HepG2 (cell line): ENCODE results near the gene ACTR3. TPM values are rescaled to one million over a fixed set of nuclear protein-coding genes. Genes with fewer than 3 reads are reported as not detected.

ENCODE experiments used
- ATAC-seq: fragments of 200-7000 bp; cut with Tn5 transposase; 3 replicates; pipeline ENCODE4 v1.9.1; 2020; ENCODE audit warnings: mild to moderate bottlenecking, moderate library complexity
- BruUV-seq: library from RNA; stranded (reverse); fragments of 400-500 nt; replicated peaks from 2 replicates; lab custom pipeline; 2021; lab: Mats Ljungman, UMichigan
- CTCF ChIA-PET: fragments of 300-600 bp; formaldehyde crosslinking; extraction: SDS; loops from one replicate; lab custom pipeline; 2021; ENCODE audit warnings: low total read pairs, inconsistent platforms, low intra/inter-chr PET ratio; lab: Yijun Ruan, JAX
- POLR2A ChIA-PET: fragments of 350-600 bp; sonication (Branson Sonifier 250); formaldehyde crosslinking; loops from one replicate; lab custom pipeline; 2020; ENCODE audit warnings: antibody characterized with exemption, inconsistent platforms; lab: Yijun Ruan, JAX
- DNase-seq: peaks from one replicate; pipeline ENCODE4 v3.0.0-alpha.2; 2015; ENCODE audit warnings: low spot score
- FAIRE-seq: peaks from 3 replicates; lab custom pipeline; 2011; peaks lifted over from hg19 to GRCh38; lab: Jason Lieb, UNC
- H2AFZ ChIP-seq: one replicate; pipeline ENCODE4 v1.6.1; 2011; ENCODE audit warnings: low read length, inconsistent platforms
- H3K27ac ChIP-seq: fragments of 300-600 bp; 3 replicates; pipeline ENCODE4 v1.8.0; 2011; ENCODE audit warnings: mixed run types, mild to moderate bottlenecking, mixed read lengths, low read length, inconsistent platforms; ENCODE audit not compliant: insufficient read depth; ENCODE audit errors: extremely low read length
- H3K27me3 ChIP-seq, 2 experiments: fragments of 200-600 bp in 1 of 2; 2 replicates in 1 of 2; 3 replicates in 1 of 2; pipeline versions ENCODE4 v1.6.0 to v1.8.0; 2011; ENCODE audit warnings: low read length in 2 of 2, mild to moderate bottlenecking in 2 of 2, moderate library complexity in 2 of 2, inconsistent platforms in 1 of 2; ENCODE audit not compliant: insufficient read depth in 2 of 2, control insufficient read depth in 1 of 2
- H3K36me3 ChIP-seq, 2 experiments: fragments of 200-600 bp in 1 of 2; replicated peaks in 1 of 2; 2 replicates in 1 of 2; 3 replicates in 1 of 2; pipeline versions ENCODE4 v1.5.1 to v1.8.0; 2011; ENCODE audit warnings: low read length in 2 of 2, inconsistent platforms in 1 of 2; ENCODE audit not compliant: insufficient read depth in 2 of 2, control insufficient read depth in 1 of 2
- H3K4me1 ChIP-seq: 2 replicates; pipeline ENCODE4 v1.5.1; 2012; ENCODE audit warnings: low read length, inconsistent platforms; ENCODE audit not compliant: insufficient read depth
- H3K4me2 ChIP-seq: 2 replicates; pipeline ENCODE4 v1.6.0; 2011; ENCODE audit warnings: low read depth, low read length, inconsistent platforms
- H3K4me3 ChIP-seq, 3 experiments: fragments of 200-600 bp in 1 of 3; sonication (generic), shearing (Covaris generic) in 1 of 3; replicated peaks in 1 of 3; 2 replicates each; pipeline ENCODE4 v1.5.1; 2011 to 2016; ENCODE audit warnings: low read length in 3 of 3, inconsistent platforms in 2 of 3, low read depth in 2 of 3, mild to moderate bottlenecking in 2 of 3, control low read depth in 1 of 3, mixed read lengths in 1 of 3; ENCODE audit not compliant: insufficient read depth in 1 of 3
- H3K79me2 ChIP-seq: one replicate; pipeline ENCODE4 v1.6.1; 2011; ENCODE audit warnings: low read length, inconsistent platforms; ENCODE audit not compliant: insufficient read depth
- H3K9ac ChIP-seq: 2 replicates; pipeline ENCODE4 v1.6.0; 2011; ENCODE audit warnings: mild to moderate bottlenecking, low read depth, low read length, inconsistent platforms; ENCODE audit not compliant: insufficient read depth
- H3K9me3 ChIP-seq: 2 replicates; pipeline ENCODE4 v1.5.1; 2012; ENCODE audit warnings: mild to moderate bottlenecking, low read length
- H4K20me1 ChIP-seq: 2 replicates; pipeline ENCODE4 v1.6.0; 2011; ENCODE audit warnings: inconsistent platforms, mild to moderate bottlenecking, low read length, moderate library complexity; ENCODE audit not compliant: insufficient read depth
- CREB1 ChIP-seq, 2 experiments: fragments of 450-650 bp in 1 of 2; IDR thresholded peaks; 2 replicates each; pipeline ENCODE4 v1.6.1; 2016 to 2017; ENCODE audit warnings: control low read depth in 1 of 2, mild to moderate bottlenecking in 1 of 2, missing compliant biosample characterization in 1 of 2, missing genetic modification characterization in 1 of 2
- GATAD2A ChIP-seq: IDR thresholded peaks from 2 replicates; pipeline ENCODE4 v1.6.1; 2016
- HNRNPH1 ChIP-seq: fragments of 200-400 bp; formaldehyde crosslinking; optimal IDR thresholded peaks from 2 replicates; pipeline ENCODE3; 2017; ENCODE audit warnings: mild to moderate bottlenecking, low read depth, low read length
- RXRB ChIP-seq: IDR thresholded peaks from 2 replicates; pipeline ENCODE4 v1.6.1; 2016; ENCODE audit warnings: borderline replicate concordance, missing genetic modification reagents, missing compliant biosample characterization
- STAT5B ChIP-seq: sonication (generic); formaldehyde crosslinking; IDR thresholded peaks from 2 replicates; pipeline ENCODE4 v1.4.0; 2020; ENCODE audit warnings: missing genetic modification reagents
- WGBS: methylation state at CpG from one replicate; pipeline ENCODE4 v1.1.6; 2017; ENCODE audit warnings: low lambda C conversion rate; 5-methylcytosine and 5-hydroxymethylcytosine counted together
- in situ Hi-C: cut with HindIII; loops from 2 replicates; pipeline ENCODE4 v1.10.0; 2017; ENCODE audit warnings: low pct_unique_long_range_greater_than_20kb; ENCODE audit not compliant: extremely low pct_ligation_motif_present
- intact Hi-C: fragments of 100-400 bp; cut with micrococcal nuclease; formaldehyde crosslinking; loops from one replicate; pipeline ENCODE4 v1.10.0; 2022; ENCODE audit not compliant: unreplicated experiment
- polyA plus RNA-seq, 8 experiments: library from polyadenylated mRNA; depleted of rRNA in 3 of 8; stranded (reverse) in 7 of 8; unstranded in 1 of 8; fragments of >200 nt; fragmentation: Illumina TruSeq in 4 of 8; extraction: Trizol in 4 of 8; gene quantifications; 2 replicates each; pipeline versions ENCODE4 v1.2.1 to v1.2.3, GENCODE V29; 2011 to 2016; ENCODE audit warnings: low read depth in 4 of 8, missing spikeins in 1 of 8, mixed read lengths in 1 of 8; ENCODE audit not compliant: insufficient read depth in 1 of 8
- total RNA-seq, 5 experiments: library from RNA; depleted of rRNA; stranded (reverse); fragments of >200 nt; fragmentation: Illumina TruSeq; extraction: Trizol; gene quantifications; 2 replicates each; pipeline ENCODE4 v1.2.3, GENCODE V29; 2016; ENCODE audit warnings: low read depth in 1 of 5
- TF ChIP-seq, protein P1 (sequence below): sonication (generic); formaldehyde crosslinking; IDR thresholded peaks from 2 replicates; pipeline ENCODE4 v1.4.0; 2020; ENCODE audit warnings: missing genetic modification reagents; ENCODE audit errors: not compliant biosample characterization
- TF ChIP-seq, protein P2 (sequence below): sonication (generic); formaldehyde crosslinking; IDR thresholded peaks from 2 replicates; pipeline ENCODE4 v1.4.0; 2020; ENCODE audit warnings: mild to moderate bottlenecking, missing genetic modification reagents
- TF ChIP-seq, protein P3 (sequence below): IDR thresholded peaks from 2 replicates; pipeline ENCODE4 v1.6.1; 2016; ENCODE audit warnings: missing genetic modification reagents, missing compliant biosample characterization
- TF ChIP-seq, protein P4 (sequence below): IDR thresholded peaks from 2 replicates; pipeline ENCODE4 v1.4.0; 2020; ENCODE audit warnings: mild to moderate bottlenecking, missing genetic modification reagents
- TF ChIP-seq, protein P5 (sequence below): sonication (generic); formaldehyde crosslinking; IDR thresholded peaks from 2 replicates; pipeline ENCODE4 v1.4.0; 2020; ENCODE audit warnings: missing genetic modification reagents, borderline replicate concordance

ACTR3 gene
- total and polyA plus RNA-seq, 2 of the 13 experiments (the other 11 are each of a cell fraction or from before 2014, with no cell fraction given) = 123 to 225 TPM

DNA sequence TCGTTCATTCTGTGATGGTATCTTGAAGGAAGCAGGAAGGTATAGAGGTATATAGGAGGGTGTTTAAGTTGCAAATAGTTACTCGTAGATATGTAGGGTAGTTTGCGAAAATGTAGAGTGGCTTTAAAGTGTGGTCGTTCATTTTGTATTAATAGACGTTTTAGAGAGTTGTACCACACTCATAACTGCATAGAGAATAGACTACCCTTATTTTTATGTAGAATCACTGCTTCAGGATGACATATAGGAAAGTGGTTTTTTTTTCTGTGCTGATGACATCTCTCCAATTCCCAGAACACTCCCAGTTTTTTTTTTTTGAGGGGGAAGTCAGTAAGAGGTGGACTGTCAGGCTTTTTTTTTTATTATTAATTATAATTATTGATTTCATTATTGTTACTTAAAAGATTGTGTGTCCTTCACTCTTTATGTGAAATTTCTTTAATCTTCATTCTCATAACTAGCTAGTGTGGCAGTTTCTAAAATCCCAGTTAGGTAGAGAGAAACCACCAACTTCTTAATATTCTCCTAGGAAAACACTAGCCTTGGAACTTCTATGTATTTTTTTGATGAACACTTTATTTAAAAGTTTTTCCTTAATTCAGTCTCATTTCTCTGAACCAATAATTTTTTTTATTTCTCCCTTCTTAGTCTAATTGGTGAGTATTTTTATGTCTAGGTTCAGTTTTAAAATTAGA lies 1.5 kb downstream of the ACTR3 start (continued):
- TF ChIP-seq, protein P1, sequence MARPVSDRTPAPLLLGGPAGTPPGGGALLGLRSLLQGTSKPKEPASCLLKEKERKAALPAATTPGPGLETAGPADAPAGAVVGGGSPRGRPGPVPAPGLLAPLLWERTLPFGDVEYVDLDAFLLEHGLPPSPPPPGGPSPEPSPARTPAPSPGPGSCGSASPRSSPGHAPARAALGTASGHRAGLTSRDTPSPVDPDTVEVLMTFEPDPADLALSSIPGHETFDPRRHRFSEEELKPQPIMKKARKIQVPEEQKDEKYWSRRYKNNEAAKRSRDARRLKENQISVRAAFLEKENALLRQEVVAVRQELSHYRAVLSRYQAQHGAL (CRISPR knock-in tag) = no peak
- TF ChIP-seq, protein P2, sequence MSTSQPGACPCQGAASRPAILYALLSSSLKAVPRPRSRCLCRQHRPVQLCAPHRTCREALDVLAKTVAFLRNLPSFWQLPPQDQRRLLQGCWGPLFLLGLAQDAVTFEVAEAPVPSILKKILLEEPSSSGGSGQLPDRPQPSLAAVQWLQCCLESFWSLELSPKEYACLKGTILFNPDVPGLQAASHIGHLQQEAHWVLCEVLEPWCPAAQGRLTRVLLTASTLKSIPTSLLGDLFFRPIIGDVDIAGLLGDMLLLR (CRISPR knock-in tag) = no peak
- TF ChIP-seq STAT5B = no peak

DNA sequence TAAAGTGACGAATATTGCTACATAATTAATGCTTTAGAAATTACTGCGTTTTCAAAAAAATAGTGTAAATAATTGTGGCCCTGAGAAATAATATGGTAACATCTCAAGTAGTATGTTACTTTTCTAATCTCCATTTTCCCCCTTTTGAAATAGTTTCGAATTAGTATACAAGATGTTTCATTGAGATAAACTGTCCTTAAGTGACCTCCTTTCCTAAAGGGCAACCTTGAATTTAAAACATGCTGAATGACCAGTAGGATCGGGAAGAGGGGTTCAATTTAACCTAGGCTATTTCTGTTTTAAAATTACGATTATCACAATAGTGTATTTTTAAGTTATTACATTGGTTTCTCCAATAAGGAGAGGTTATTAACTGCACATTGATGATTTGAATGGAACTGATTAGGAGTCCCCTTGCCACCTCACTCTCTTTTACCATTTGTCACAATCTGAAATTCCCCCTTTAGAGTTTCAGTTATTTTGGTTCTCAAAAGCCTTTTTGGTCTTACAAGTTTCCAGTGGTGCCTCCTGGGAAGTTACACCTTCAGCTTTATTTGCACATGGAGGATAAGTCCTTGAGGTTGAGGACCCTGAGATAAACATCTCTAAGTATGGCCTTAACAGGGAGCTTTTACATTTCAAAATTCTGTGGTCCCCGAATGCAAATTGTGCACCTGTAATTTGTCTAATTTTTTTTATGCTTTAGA lies 2.3 kb downstream of the ACTR3 start:
- TF ChIP-seq, protein P3, sequence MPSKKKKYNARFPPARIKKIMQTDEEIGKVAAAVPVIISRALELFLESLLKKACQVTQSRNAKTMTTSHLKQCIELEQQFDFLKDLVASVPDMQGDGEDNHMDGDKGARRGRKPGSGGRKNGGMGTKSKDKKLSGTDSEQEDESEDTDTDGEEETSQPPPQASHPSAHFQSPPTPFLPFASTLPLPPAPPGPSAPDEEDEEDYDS = 0 out of 2 replicates have a peak, but pooled peaks have one; percentile 12
- TF ChIP-seq CREB1 (IDR thresholded peaks at IDR 0.05) (no peak), CREB1 (CRISPR knock-in tag; IDR thresholded peaks at IDR 0.05) (no peak), GATAD2A (0 out of 2 replicates have a peak, but pooled peaks have one; percentile 13), HNRNPH1 (no peak), RXRB (peak; percentile 53; the same call in 1 of the 2 replicates)
- TF ChIP-seq, protein P4, sequence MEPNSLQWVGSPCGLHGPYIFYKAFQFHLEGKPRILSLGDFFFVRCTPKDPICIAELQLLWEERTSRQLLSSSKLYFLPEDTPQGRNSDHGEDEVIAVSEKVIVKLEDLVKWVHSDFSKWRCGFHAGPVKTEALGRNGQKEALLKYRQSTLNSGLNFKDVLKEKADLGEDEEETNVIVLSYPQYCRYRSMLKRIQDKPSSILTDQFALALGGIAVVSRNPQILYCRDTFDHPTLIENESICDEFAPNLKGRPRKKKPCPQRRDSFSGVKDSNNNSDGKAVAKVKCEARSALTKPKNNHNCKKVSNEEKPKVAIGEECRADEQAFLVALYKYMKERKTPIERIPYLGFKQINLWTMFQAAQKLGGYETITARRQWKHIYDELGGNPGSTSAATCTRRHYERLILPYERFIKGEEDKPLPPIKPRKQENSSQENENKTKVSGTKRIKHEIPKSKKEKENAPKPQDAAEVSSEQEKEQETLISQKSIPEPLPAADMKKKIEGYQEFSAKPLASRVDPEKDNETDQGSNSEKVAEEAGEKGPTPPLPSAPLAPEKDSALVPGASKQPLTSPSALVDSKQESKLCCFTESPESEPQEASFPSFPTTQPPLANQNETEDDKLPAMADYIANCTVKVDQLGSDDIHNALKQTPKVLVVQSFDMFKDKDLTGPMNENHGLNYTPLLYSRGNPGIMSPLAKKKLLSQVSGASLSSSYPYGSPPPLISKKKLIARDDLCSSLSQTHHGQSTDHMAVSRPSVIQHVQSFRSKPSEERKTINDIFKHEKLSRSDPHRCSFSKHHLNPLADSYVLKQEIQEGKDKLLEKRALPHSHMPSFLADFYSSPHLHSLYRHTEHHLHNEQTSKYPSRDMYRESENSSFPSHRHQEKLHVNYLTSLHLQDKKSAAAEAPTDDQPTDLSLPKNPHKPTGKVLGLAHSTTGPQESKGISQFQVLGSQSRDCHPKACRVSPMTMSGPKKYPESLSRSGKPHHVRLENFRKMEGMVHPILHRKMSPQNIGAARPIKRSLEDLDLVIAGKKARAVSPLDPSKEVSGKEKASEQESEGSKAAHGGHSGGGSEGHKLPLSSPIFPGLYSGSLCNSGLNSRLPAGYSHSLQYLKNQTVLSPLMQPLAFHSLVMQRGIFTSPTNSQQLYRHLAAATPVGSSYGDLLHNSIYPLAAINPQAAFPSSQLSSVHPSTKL (CRISPR knock-in tag) = 0 out of 2 replicates have a peak, but pooled peaks have one; percentile 12
- TF ChIP-seq, protein P5, sequence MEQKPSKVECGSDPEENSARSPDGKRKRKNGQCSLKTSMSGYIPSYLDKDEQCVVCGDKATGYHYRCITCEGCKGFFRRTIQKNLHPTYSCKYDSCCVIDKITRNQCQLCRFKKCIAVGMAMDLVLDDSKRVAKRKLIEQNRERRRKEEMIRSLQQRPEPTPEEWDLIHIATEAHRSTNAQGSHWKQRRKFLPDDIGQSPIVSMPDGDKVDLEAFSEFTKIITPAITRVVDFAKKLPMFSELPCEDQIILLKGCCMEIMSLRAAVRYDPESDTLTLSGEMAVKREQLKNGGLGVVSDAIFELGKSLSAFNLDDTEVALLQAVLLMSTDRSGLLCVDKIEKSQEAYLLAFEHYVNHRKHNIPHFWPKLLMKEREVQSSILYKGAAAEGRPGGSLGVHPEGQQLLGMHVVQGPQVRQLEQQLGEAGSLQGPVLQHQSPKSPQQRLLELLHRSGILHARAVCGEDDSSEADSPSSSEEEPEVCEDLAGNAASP (CRISPR knock-in tag) = peak; percentile 81; the same call in 1 of the 2 replicates
- TF ChIP-seq, all 625 proteins: peak for 5
- Histone ChIP-seq H3K27ac (peak overlapping the region; percentile 0), H3K4me1 (peaks cover 75% of the 10 kb centered on the region), H3K27me3 (no peaks in the 10 kb centered on the region; a peak in 1 of 5 replicates), H2AFZ (no peak overlapping the region), H3K79me2 (peaks cover 77% of the 10 kb centered on the region), H3K9me3 (no peaks in the 10 kb centered on the region), H3K36me3 (no peaks in the 10 kb centered on the region), H3K4me2 (peak overlapping the region; percentile 87), H4K20me1 (peaks cover 7% of the 10 kb centered on the region; the same call in 1 of the 2 replicates), H3K4me3 (peak overlapping the region; percentile 92 to 96 (median 95); a peak in 5 of 6 replicates), H3K9ac (peak overlapping the region; percentile 91; the same call in 1 of the 2 replicates)
- intact Hi-C loops = no loop called here
- ChIA-PET CTCF (no interaction called here), POLR2A (interaction anchor here (0.7 to 2.4 kb wide), 4 partner anchors 16 to 136 kb away, joined by 3 to 14 read pairs (median 6); partner anchors contain the start of gene SLC35F5)
- in situ Hi-C loops = no loop called here
- WGBS = 38% methylated on average over 6 of the region's 6 CpGs
- FAIRE-seq (no peak), DNase-seq (no peak), ATAC-seq (no peak)
- BruUV-seq = no TSS peak
